ENCODE data around the gene NDE1.

DNA sequence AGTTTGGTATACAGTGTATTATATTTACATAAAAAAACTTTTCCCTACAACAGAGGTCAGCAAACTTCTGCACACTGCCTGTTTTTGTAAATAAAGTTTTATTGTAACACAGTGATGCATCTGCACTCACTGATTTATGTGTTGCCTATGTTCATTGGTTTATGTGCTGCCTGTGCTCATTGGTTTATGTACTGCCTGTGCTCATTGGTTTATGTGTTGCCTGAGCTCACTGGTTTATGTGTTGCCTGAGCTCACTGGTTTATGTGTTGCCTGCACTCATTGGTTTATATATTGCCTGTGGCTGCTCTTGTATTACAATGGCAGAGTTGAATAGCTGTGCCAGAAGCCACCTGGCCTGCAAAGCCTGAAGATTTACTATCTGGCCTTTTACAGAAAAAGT lies 125.2 kb downstream of the NDE1 start:
- TF ChIP-seq CTCF (IDR thresholded peaks at IDR 0.05) (no peak), POLR2AphosphoS5 (IDR thresholded peaks at IDR 0.05) (no peak), EP300 (IDR thresholded peaks at IDR 0.05) (no peak), POLR2A (IDR thresholded peaks at IDR 0.05; ENCODE audit: low read depth) (no peak)

Measured in esophagus muscularis mucosa (tissue), 4 donors.